ENCODE results near the gene SNX14. TPM values are rescaled to one million over a fixed set of nuclear protein-coding genes. Genes with fewer than 3 reads are reported as not detected.

Gene SNX14
- total and polyA plus RNA-seq, 2 of the 13 experiments (the other 11 are each of a cell fraction or from before 2014, with no cell fraction given) = 83.5 to 112 TPM

DNA sequence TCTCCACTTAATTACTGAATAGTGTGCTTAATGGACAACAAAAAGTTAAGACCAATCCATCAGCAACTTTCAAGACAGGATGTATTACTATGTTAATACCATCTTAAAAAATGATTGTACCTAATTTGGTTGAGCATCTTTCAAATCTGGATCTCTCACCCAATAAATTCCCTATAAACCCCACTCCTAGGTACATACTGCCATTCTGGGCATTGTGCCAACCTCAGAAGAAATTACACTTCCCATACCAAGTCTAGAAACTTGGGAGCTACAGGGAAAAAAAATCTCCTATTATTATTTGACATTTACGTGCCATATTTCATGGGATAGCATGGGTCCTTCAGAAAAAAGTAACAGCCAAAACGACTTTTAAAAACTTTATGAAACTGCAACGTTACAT, 43.9 kb upstream of the SNX14 start:
- no peaks in the 10 kb centered on the region for H3K9me3 ChIP-seq (ENCODE audit: low read length)
- TF ChIP-seq MED13 (CRISPR knock-in tag; IDR thresholded peaks at IDR 0.05) (no peak), ZNF326 (CRISPR knock-in tag; IDR thresholded peaks at IDR 0.05; ENCODE audit: borderline replicate concordance) (no peak), ETV5 (CRISPR knock-in tag; IDR thresholded peaks at IDR 0.05; ENCODE audit: borderline replicate concordance) (no peak), ZNF10 (CRISPR knock-in tag; IDR thresholded peaks at IDR 0.05; ENCODE audit: borderline replicate concordance, low read depth) (no peak), ZNF614 (CRISPR knock-in tag; IDR thresholded peaks at IDR 0.05; ENCODE audit: borderline replicate concordance) (no peak), ELF1 (CRISPR knock-in tag; IDR thresholded peaks at IDR 0.05) (no peak), GFI1 (CRISPR knock-in tag; IDR thresholded peaks at IDR 0.05; ENCODE audit: borderline replicate concordance) (no peak), STAT5B (CRISPR knock-in tag; IDR thresholded peaks at IDR 0.05) (no peak)
- TF ChIP-seq, protein P1, sequence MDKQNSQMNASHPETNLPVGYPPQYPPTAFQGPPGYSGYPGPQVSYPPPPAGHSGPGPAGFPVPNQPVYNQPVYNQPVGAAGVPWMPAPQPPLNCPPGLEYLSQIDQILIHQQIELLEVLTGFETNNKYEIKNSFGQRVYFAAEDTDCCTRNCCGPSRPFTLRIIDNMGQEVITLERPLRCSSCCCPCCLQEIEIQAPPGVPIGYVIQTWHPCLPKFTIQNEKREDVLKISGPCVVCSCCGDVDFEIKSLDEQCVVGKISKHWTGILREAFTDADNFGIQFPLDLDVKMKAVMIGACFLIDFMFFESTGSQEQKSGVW (CRISPR knock-in tag; IDR thresholded peaks at IDR 0.05; ENCODE audit: borderline replicate concordance) = no peak
- TF ChIP-seq, protein P2, sequence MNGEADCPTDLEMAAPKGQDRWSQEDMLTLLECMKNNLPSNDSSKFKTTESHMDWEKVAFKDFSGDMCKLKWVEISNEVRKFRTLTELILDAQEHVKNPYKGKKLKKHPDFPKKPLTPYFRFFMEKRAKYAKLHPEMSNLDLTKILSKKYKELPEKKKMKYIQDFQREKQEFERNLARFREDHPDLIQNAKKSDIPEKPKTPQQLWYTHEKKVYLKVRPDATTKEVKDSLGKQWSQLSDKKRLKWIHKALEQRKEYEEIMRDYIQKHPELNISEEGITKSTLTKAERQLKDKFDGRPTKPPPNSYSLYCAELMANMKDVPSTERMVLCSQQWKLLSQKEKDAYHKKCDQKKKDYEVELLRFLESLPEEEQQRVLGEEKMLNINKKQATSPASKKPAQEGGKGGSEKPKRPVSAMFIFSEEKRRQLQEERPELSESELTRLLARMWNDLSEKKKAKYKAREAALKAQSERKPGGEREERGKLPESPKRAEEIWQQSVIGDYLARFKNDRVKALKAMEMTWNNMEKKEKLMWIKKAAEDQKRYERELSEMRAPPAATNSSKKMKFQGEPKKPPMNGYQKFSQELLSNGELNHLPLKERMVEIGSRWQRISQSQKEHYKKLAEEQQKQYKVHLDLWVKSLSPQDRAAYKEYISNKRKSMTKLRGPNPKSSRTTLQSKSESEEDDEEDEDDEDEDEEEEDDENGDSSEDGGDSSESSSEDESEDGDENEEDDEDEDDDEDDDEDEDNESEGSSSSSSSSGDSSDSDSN (CRISPR knock-in tag; IDR thresholded peaks at IDR 0.05) = no peak
- TF ChIP-seq, protein P3, sequence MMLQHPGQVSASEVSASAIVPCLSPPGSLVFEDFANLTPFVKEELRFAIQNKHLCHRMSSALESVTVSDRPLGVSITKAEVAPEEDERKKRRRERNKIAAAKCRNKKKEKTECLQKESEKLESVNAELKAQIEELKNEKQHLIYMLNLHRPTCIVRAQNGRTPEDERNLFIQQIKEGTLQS (CRISPR knock-in tag; IDR thresholded peaks at IDR 0.05) = no peak
- in situ Hi-C loops (cut with HindIII; ENCODE audit: extremely low pct_ligation_motif_present, low pct_unique_long_range_greater_than_20kb) (no loop called here), intact Hi-C loops (cut with micrococcal nuclease; ENCODE audit: unreplicated experiment) (no loop called here)
- peaks cover 94% of the 10 kb centered on the region for H3K79me2 ChIP-seq (ENCODE audit: insufficient read depth, low read length)
- no peak overlapping the region for H3K9ac ChIP-seq (ENCODE audit: insufficient read depth, low read depth, low read length)
- ATAC-seq (no peak), DNase-seq (ENCODE audit: low spot score) (no peak), FAIRE-seq (no peak)
- no peaks in the 10 kb centered on the region; a peak in 1 of 5 replicates for H3K27me3 ChIP-seq (ENCODE audit: control insufficient read depth in 1 of 2, insufficient read depth in 2 of 2, low read length in 2 of 2)
- POLR2A ChIA-PET = interaction anchor here (0.6 to 4.3 kb wide), 2 partner anchors 16 to 41 kb away, joined by 3 to 27 read pairs; no protein-coding TSS in a partner anchor
- H3K27ac ChIP-seq (ENCODE audit: extremely low read length, insufficient read depth, low read length) = no peak overlapping the region
- peaks cover 67% of the 10 kb centered on the region for H4K20me1 ChIP-seq (ENCODE audit: insufficient read depth, low read length)
- CTCF ChIA-PET (ENCODE audit: low intra/inter-chr PET ratio, low total read pairs) = no interaction called here
- TSS peak; percentile 0 for BruUV-seq (replicated peaks)
- peaks cover 18 to 72% of the 10 kb centered on the region in 2 experiments for H3K36me3 ChIP-seq (replicated peaks in 1 of 2; ENCODE audit: control insufficient read depth in 1 of 2, insufficient read depth in 2 of 2, low read length in 2 of 2)
- WGBS (ENCODE audit: low lambda C conversion rate) = 89% methylated on average over 3 of the region's 3 CpGs
- H2AFZ ChIP-seq (ENCODE audit: low read length) = no peak overlapping the region
- H3K4me1 ChIP-seq (ENCODE audit: insufficient read depth, low read length) = peaks cover 64% of the 10 kb centered on the region
- H3K4me2 ChIP-seq (ENCODE audit: low read depth, low read length) = no peak overlapping the region
- no peak overlapping the region for H3K4me3 ChIP-seq (replicated peaks in 1 of 3; ENCODE audit: insufficient read depth in 1 of 3, low read depth in 2 of 3, low read length in 3 of 3)

All from HepG2 (cell line).